BJ (cell line): ENCODE data around the gene RORC. TPM values are rescaled to one million over a fixed set of nuclear protein-coding genes. Genes with fewer than 3 reads are reported as not detected.

Source experiments
- CTCF ChIA-PET: fragments of 350-600 bp; formaldehyde crosslinking; extraction: SDS; loops from one replicate; lab custom pipeline; 2021; ENCODE audit warnings: antibody characterized with exemption, inconsistent platforms; lab: Yijun Ruan, JAX
- POLR2A ChIA-PET: fragments of 300-600 bp; sonication (Branson Sonifier 250); formaldehyde crosslinking; extraction: SDS; loops from one replicate; lab custom pipeline; 2021; ENCODE audit warnings: antibody characterized with exemption; lab: Charles Lee
- DNase-seq: peaks from one replicate; pipeline ENCODE4 v3.0.0-alpha.2; 2011; ENCODE audit warnings: low read depth
- H3K27me3 ChIP-seq: 2 replicates; pipeline ENCODE4 v1.6.0; 2011; ENCODE audit warnings: low read length; ENCODE audit not compliant: control insufficient read depth, insufficient read depth
- H3K36me3 ChIP-seq: 2 replicates; pipeline ENCODE4 v1.5.1; 2011; ENCODE audit warnings: low read length; ENCODE audit not compliant: control insufficient read depth, insufficient read depth
- H3K4me3 ChIP-seq: 2 replicates; pipeline ENCODE4 v1.5.1; 2011; ENCODE audit warnings: low read depth, mild to moderate bottlenecking, control low read depth, low read length
- polyA plus RNA-seq: library from polyadenylated mRNA; depleted of rRNA; stranded (reverse); fragments of >200 nt; gene quantifications from 2 replicates; pipeline ENCODE4 v1.2.3, GENCODE V29; 2011
- TF ChIP-seq, protein P1 (sequence below): IDR thresholded peaks from 2 replicates; pipeline ENCODE4 v1.5.1; 2011; ENCODE audit warnings: low read depth, mild to moderate bottlenecking, control low read depth, inconsistent platforms, low read length, moderate library complexity; ENCODE audit not compliant: insufficient read depth

The RORC gene
- polyA plus RNA-seq, 1 experiment = not detected

DNA sequence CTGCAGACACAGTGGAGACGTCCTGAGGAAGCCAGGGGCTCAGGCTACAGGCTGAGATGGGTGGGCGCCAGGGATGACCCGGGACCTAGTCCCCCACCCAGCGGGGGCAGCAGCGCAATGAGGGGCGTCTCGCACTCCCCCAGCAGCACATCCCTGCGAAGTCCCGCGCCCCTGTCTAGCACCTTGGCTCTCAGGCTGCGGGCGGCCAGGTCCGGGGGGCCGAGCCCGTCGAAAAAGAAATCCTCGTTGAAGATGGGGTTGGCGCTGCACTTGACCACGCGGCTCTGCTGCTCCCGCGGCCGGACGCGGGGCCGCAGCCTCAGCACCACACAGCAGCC is 6.3 kb upstream of the RORC start:
- ChIA-PET POLR2A (no interaction called here), CTCF (no interaction called here)
- no peak overlapping the region for H3K4me3 ChIP-seq
- H3K27me3 ChIP-seq = peaks cover 25% of the 10 kb centered on the region
- TF ChIP-seq, protein P1, sequence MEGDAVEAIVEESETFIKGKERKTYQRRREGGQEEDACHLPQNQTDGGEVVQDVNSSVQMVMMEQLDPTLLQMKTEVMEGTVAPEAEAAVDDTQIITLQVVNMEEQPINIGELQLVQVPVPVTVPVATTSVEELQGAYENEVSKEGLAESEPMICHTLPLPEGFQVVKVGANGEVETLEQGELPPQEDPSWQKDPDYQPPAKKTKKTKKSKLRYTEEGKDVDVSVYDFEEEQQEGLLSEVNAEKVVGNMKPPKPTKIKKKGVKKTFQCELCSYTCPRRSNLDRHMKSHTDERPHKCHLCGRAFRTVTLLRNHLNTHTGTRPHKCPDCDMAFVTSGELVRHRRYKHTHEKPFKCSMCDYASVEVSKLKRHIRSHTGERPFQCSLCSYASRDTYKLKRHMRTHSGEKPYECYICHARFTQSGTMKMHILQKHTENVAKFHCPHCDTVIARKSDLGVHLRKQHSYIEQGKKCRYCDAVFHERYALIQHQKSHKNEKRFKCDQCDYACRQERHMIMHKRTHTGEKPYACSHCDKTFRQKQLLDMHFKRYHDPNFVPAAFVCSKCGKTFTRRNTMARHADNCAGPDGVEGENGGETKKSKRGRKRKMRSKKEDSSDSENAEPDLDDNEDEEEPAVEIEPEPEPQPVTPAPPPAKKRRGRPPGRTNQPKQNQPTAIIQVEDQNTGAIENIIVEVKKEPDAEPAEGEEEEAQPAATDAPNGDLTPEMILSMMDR = no peak
- no peak for DNase-seq
- H3K36me3 ChIP-seq = no peaks in the 10 kb centered on the region

DNA sequence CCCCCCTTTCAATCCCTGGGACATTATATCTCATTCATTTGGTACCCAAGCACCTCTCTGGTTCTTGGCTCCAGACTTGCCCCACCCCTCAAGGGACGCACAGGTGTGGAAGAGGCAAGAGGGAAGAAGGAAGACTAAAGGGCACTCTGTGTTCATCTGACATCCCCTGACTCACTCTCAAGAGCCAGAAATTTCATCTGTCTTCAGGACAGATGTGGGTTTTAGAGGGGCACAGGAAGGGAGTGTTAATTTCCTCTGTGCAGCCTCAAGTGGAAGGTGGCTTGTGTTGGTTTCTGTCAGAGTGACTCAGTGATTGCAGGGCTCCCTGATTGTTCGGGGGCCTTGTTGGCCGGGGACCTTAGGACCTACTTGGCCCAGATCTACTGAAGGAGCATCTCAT is 5.6 kb upstream of the RORC start:
- CTCF ChIA-PET = interaction anchor here (0.5 to 1.4 kb wide), 4 partner anchors 17 to 422 kb away, joined by 3 to 5 read pairs (median 3); no protein-coding TSS in a partner anchor
- peaks cover 25% of the 10 kb centered on the region for H3K27me3 ChIP-seq

DNA sequence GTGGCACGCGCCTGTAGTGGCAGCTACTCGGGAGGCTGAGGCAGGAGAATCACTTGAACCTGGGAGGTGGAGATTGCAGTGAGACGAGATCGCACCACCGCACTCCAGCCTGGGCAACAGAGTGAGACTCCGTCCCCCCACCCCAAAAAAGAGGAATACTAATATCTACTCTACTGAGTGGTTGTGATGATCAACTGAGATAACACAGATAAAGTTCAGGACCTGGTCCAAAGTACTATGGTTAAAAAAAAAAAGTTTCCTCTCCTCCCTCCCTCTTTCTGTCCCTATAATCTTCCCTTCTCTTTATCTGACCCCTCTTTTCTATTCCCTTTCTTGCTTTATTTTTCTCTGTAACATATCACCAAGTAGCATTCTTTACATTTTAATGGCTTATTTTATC is 4.0 kb upstream of the RORC start:
- DNase-seq = no peak
- Histone ChIP-seq H3K36me3 (no peaks in the 10 kb centered on the region), H3K4me3 (no peak overlapping the region), H3K27me3 (peaks cover 24% of the 10 kb centered on the region)
- POLR2A ChIA-PET = no interaction called here
- TF ChIP-seq, protein P1 = no peak
- CTCF ChIA-PET = interaction anchor here (0.8 to 1.4 kb wide), 3 partner anchors 11 to 25 kb away, joined by 3 to 5 read pairs (median 3); no protein-coding TSS in a partner anchor

More for the DNA sequence above, 5.6 kb upstream of the RORC start:
- Histone ChIP-seq H3K4me3 (no peak overlapping the region), H3K36me3 (no peaks in the 10 kb centered on the region)
- POLR2A ChIA-PET = interaction anchor here (0.5 kb wide), 1 partner anchor 200 kb away, joined by 3 read pairs; the partner anchor contains the start of gene S100A11
- TF ChIP-seq, protein P1 = no peak
- DNase-seq = no peak

DNA sequence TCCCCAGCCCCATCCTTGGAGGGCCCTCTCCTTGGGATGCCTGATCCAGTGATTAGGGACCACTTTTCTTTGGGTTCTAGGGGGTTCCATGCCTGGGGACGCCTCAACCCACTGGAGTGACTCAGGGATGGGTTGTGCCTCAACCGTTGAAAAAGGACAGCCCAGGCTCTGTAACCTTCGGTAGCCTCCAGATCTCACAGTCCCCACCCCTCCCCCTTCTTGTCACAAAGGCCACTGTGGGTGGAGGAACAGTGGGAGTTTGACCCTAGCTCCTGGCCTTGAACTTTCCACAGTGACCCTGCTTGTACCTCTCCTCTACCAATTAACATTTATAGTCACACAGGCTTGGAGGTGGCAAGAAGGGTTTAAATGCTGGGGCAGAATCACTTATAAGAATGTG is 2.6 kb upstream of the RORC start:
- TF ChIP-seq, protein P1 = no peak

DNA sequence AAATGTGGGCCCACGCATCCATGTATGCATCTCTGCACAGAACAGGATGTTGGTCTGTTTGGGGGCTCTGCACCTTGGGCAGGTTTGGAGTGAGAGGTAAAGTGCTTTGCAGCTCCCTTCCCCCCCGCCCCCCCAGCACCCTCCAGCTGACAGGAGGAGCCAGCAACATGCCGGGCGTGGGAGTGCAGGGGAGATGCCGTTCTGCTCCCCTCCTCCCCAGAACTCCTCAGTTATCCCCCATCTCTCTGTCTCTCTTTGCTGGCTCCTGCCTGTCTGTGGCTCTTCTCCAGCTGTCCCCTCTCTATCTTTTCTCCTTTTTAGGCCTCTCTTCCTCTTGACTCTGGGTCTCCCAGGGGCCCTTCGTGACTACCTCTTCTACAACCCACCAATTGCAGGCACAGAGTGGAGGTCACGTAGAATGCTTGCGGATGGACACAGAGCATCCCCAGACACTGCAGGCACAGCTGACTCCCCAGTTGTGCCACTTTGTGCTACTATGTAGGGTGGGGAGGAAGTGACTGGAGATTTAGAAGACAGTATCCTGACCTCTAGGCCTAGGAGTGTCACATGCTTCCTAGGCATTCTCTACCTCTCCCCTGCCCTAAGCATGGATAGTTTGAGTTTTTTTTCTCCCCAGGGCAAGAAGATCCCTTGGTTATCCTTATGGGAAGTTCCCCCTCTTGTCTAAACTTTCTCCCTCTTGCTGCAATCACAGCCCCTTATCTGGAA is 1.7 kb upstream of the RORC start:
- TF ChIP-seq, protein P1 = no peak
- ChIA-PET CTCF (no interaction called here), POLR2A (no interaction called here)
- peaks cover 13% of the 10 kb centered on the region for H3K27me3 ChIP-seq
- H3K36me3 ChIP-seq = no peaks in the 10 kb centered on the region
- H3K4me3 ChIP-seq = no peak overlapping the region
- DNase-seq = no peak

More for the DNA sequence above, 2.6 kb upstream of the RORC start:
- POLR2A ChIA-PET = no interaction called here
- no peak for DNase-seq
- no peaks in the 10 kb centered on the region for H3K36me3 ChIP-seq
- peaks cover 16% of the 10 kb centered on the region for H3K27me3 ChIP-seq
- CTCF ChIA-PET = no interaction called here
- H3K4me3 ChIP-seq = no peak overlapping the region
